Natural killer cell (primary cell): ENCODE measurements around the gene TMEM147. TPM values are rescaled to one million over a fixed set of nuclear protein-coding genes. Genes with fewer than 3 reads are reported as not detected.

Experiments used
- ATAC-seq, 3 donors: fragments of 150-1000 bp in 2 of 3; fragments of 200-7000 bp in 1 of 3; cut with Tn5 transposase; 1 replicate in 1 of 3; 2 replicates in 2 of 3; pipeline ENCODE4 v1.10.0; 2021; ENCODE audit warnings: mild to moderate bottlenecking in 2 of 3, moderate library complexity in 2 of 3
- DNase-seq, 2 donors: peaks; one replicate each; pipeline versions ENCODE4 v3.0.0 to v3.0.0-alpha.2; 2013 to 2021; ENCODE audit warnings: mixed read lengths in 1 of 2
- H3K27ac ChIP-seq: one replicate; pipeline ENCODE4 v1.5.1; 2013; ENCODE audit warnings: mild to moderate bottlenecking, low read length
- H3K27me3 ChIP-seq: one replicate; pipeline ENCODE4 v1.6.1; 2013; ENCODE audit warnings: low read length; ENCODE audit not compliant: control insufficient read depth, insufficient read depth
- H3K36me3 ChIP-seq: one replicate; pipeline ENCODE4 v1.6.1; 2013; ENCODE audit warnings: low read length; ENCODE audit not compliant: control insufficient read depth, insufficient read depth
- H3K4me1 ChIP-seq: one replicate; pipeline ENCODE4 v1.6.1; 2013; ENCODE audit warnings: low read length; ENCODE audit not compliant: control insufficient read depth, insufficient read depth
- H3K4me3 ChIP-seq: one replicate; pipeline ENCODE4 v1.5.1; 2013; ENCODE audit warnings: low read length
- H3K9me3 ChIP-seq: one replicate; pipeline ENCODE4 v1.6.1; 2013; ENCODE audit warnings: low read length; ENCODE audit not compliant: control insufficient read depth, insufficient read depth
- H3K27ac Mint-ChIP-seq, 2 donors: one replicate each; pipeline ENCODE4 v1.8.0; 2022; ENCODE audit warnings: mild to moderate bottlenecking in 2 of 2, mixed read lengths in 2 of 2, moderate library complexity in 1 of 2
- H3K27me3 Mint-ChIP-seq, 2 donors: one replicate each; pipeline ENCODE4 v1.8.0; 2022; ENCODE audit warnings: low read depth in 2 of 2, mixed read lengths in 2 of 2
- H3K36me3 Mint-ChIP-seq: one replicate; pipeline ENCODE4 v1.8.0; 2022; ENCODE audit warnings: mixed read lengths
- H3K4me1 Mint-ChIP-seq, 2 donors: one replicate each; pipeline ENCODE4 v1.8.0; 2022; ENCODE audit warnings: mixed read lengths in 2 of 2
- H3K4me3 Mint-ChIP-seq: one replicate; pipeline ENCODE4 v1.8.0; 2022; ENCODE audit warnings: mild to moderate bottlenecking, moderate library complexity, mixed read lengths
- H3K9me3 Mint-ChIP-seq, 2 donors: one replicate each; pipeline ENCODE4 v1.8.0; 2022; ENCODE audit warnings: mixed read lengths in 2 of 2
- WGBS: methylation state at CpG from one replicate; pipeline ENCODE4 v1.1.7; 2013; ENCODE audit warnings: missing lambda C conversion rate; ENCODE audit not compliant: insufficient coverage; 5-methylcytosine and 5-hydroxymethylcytosine counted together
- intact Hi-C: fragments of 100-400 bp; cut with micrococcal nuclease; formaldehyde crosslinking; loops from one replicate; pipeline ENCODE4 v1.14.2; 2022
- total RNA-seq, 4 donors: library from RNA; stranded (reverse); fragments of 120-200 nt in 1 of 4; gene quantifications; one replicate each; pipeline versions ENCODE4 v1.2.3 to v1.2.4, GENCODE V29; 2013 to 2022
- TF ChIP-seq, protein P1 (sequence below): fragments of 200-600 bp; IDR thresholded peaks from one replicate; pipeline ENCODE4 v1.8.0; 2022; ENCODE audit warnings: antibody characterized with exemption

TMEM147 gene
- total RNA-seq, 3 donors from 2014 or later (not counting 1 experiment from before 2014, with no cell fraction given): 30.6 to 37.9 (median 31.2) TPM

DNA sequence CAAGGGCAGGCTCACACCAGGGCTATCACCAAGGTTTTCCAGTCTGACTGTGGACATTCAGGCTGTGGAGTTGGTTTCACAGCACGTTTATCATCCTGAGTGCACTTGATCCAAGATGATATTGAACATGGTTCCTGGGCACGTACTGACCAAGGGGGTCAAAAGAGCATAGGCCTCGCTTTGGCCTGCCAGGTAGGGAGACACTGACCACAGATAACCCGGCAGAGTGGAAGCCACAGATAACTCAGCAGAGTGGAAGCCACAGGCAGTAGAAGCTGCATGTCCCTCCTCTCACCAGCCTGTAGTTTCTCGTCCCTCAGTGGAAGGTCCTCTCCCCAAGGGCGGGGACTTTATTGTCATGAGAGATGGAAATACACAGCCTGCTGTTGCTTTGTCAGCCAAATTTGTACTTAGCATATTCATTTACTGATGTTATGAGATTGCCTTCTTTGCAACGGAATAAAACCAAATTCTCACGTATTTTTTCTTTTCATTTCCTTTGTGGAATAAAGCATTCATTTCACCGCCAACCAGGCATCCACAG, 46.4 kb upstream of the TMEM147 start:
- Histone ChIP-seq H3K36me3 (no peaks in the 10 kb centered on the region), H3K27ac (no peak overlapping the region), H3K4me3 (no peak overlapping the region), H3K9me3 (no peaks in the 10 kb centered on the region), H3K4me1 (peaks cover 8% of the 10 kb centered on the region), H3K27me3 (no peaks in the 10 kb centered on the region)
- Mint-ChIP-seq H3K9me3 (no peaks in the 10 kb centered on the region), H3K4me3 (no peak overlapping the region), H3K27ac (no peak overlapping the region), H3K27me3 (peaks cover 0 to 5% of the 10 kb centered on the region in 2 donors), H3K36me3 (no peaks in the 10 kb centered on the region), H3K4me1 (peaks cover 0 to 10% of the 10 kb centered on the region in 2 donors)
- DNase-seq: no peak
- TF ChIP-seq, protein P1, sequence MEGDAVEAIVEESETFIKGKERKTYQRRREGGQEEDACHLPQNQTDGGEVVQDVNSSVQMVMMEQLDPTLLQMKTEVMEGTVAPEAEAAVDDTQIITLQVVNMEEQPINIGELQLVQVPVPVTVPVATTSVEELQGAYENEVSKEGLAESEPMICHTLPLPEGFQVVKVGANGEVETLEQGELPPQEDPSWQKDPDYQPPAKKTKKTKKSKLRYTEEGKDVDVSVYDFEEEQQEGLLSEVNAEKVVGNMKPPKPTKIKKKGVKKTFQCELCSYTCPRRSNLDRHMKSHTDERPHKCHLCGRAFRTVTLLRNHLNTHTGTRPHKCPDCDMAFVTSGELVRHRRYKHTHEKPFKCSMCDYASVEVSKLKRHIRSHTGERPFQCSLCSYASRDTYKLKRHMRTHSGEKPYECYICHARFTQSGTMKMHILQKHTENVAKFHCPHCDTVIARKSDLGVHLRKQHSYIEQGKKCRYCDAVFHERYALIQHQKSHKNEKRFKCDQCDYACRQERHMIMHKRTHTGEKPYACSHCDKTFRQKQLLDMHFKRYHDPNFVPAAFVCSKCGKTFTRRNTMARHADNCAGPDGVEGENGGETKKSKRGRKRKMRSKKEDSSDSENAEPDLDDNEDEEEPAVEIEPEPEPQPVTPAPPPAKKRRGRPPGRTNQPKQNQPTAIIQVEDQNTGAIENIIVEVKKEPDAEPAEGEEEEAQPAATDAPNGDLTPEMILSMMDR: no peak
- ATAC-seq: no peak
- WGBS: 80% methylated on average over 9 of the region's 9 CpGs
- intact Hi-C loops: no loop called here

DNA sequence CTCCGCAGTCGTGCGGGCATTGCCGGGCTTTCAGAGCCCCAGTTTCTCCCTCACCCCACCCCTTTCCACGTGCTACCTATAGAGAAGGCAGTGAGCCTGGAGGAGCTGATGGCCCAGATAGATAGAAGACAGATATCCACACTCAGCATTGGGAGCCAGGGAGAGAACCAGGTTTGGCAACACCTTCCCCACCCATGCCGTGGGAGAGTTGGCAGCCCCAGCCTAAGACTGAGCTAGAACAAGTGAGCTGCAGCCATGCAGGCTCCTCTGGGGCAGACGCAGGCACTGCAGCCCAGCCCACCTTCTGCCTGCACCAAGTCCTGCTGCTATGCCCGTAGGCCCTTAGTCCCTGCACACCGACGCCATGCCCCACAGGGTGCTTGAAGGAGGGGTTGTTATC, 44.8 kb upstream of the TMEM147 start:
- Histone ChIP-seq H3K4me3 (no peak overlapping the region), H3K27ac (no peak overlapping the region), H3K36me3 (no peaks in the 10 kb centered on the region), H3K27me3 (no peaks in the 10 kb centered on the region), H3K4me1 (no peaks in the 10 kb centered on the region), H3K9me3 (no peaks in the 10 kb centered on the region)
- Mint-ChIP-seq H3K27me3 (peaks cover 0 to 2% of the 10 kb centered on the region in 2 donors), H3K9me3 (no peaks in the 10 kb centered on the region), H3K4me1 (peaks cover 0 to under 1% of the 10 kb centered on the region in 2 donors), H3K36me3 (no peaks in the 10 kb centered on the region), H3K27ac (no peak overlapping the region), H3K4me3 (no peak overlapping the region)
- DNase-seq (no peak), ATAC-seq (no peak)
- 88% methylated on average over 7 of the region's 10 CpGs for WGBS
- TF ChIP-seq, protein P1: no peak
- intact Hi-C loops: no loop called here

- Mint-ChIP-seq H3K36me3 (no peaks in the 10 kb centered on the region), H3K27me3 (peaks cover 0 to 2% of the 10 kb centered on the region in 2 donors), H3K27ac (no peak overlapping the region), H3K4me1 (no peaks in the 10 kb centered on the region), H3K4me3 (no peak overlapping the region), H3K9me3 (no peaks in the 10 kb centered on the region)
- H3K4me1 ChIP-seq: no peaks in the 10 kb centered on the region
- no peak overlapping the region for H3K27ac ChIP-seq
- 92% methylated on average over 11 of the region's 15 CpGs for WGBS
- intact Hi-C loops: no loop called here
- DNase-seq: no peak
- no peak for ATAC-seq
- no peaks in the 10 kb centered on the region for H3K36me3 ChIP-seq
- H3K4me3 ChIP-seq: no peak overlapping the region
- H3K9me3 ChIP-seq: no peaks in the 10 kb centered on the region
- TF ChIP-seq, protein P1: no peak
- H3K27me3 ChIP-seq: no peaks in the 10 kb centered on the region
These were observed 43.7 kb upstream of the TMEM147 start for GRCh38 chr19:35501684-35502083.

GRCh38 chr19:35502751-35503150, 42.7 kb upstream of the TMEM147 start:
- Mint-ChIP-seq H3K27ac (no peak overlapping the region), H3K4me3 (no peak overlapping the region), H3K4me1 (no peaks in the 10 kb centered on the region), H3K36me3 (no peaks in the 10 kb centered on the region), H3K9me3 (no peaks in the 10 kb centered on the region), H3K27me3 (peaks cover 0 to 2% of the 10 kb centered on the region in 2 donors)
- WGBS: no CpG with 5 or more reads among the region's 4 CpGs
- DNase-seq (no peak), ATAC-seq (no peak)
- H3K27ac ChIP-seq: no peak overlapping the region
- intact Hi-C loops: no loop called here
- H3K4me3 ChIP-seq: no peak overlapping the region
- no peaks in the 10 kb centered on the region for H3K4me1 ChIP-seq
- H3K36me3 ChIP-seq: no peaks in the 10 kb centered on the region
- H3K27me3 ChIP-seq: no peaks in the 10 kb centered on the region
- TF ChIP-seq, protein P1: no peak
- H3K9me3 ChIP-seq: no peaks in the 10 kb centered on the region
